GM12878 (cell line): ENCODE data around the gene PSG11. TPM values are rescaled to one million over a fixed set of nuclear protein-coding genes. Genes with fewer than 3 reads are reported as not detected.

Experiments
- ATAC-seq: fragments of 200-7000 bp; cut with Tn5 transposase; 3 replicates; pipeline ENCODE4 v1.9.1; 2020; ENCODE audit warnings: mild to moderate bottlenecking, moderate library complexity
- BruUV-seq: library from RNA; stranded (reverse); fragments of 400-500 nt; replicated peaks from 2 replicates; lab custom pipeline; 2021; lab: Mats Ljungman, UMichigan
- CTCF ChIA-PET: fragments of 300-600 bp; sonication (Branson Sonifier 250); formaldehyde crosslinking; extraction: SDS; loops from one replicate; lab custom pipeline; 2021; ENCODE audit warnings: inconsistent platforms; lab: Yijun Ruan, JAX
- POLR2A ChIA-PET: fragments of 350-600 bp; formaldehyde crosslinking; extraction: SDS; loops from one replicate; lab custom pipeline; 2021; ENCODE audit warnings: inconsistent platforms; lab: Charles Lee
- RAD21 ChIA-PET: fragments of 300-600 bp; sonication (Branson Sonifier 250); formaldehyde crosslinking; loops from one replicate; lab custom pipeline; 2023; ENCODE audit warnings: antibody characterized with exemption; ENCODE audit not compliant: unreplicated experiment; lab: Charles Lee
- SMC1A ChIA-PET: fragments of 300-600 bp; sonication (Branson Sonifier 250); formaldehyde crosslinking; loops from one replicate; lab custom pipeline; 2023; ENCODE audit not compliant: unreplicated experiment, uncharacterized antibody; lab: Charles Lee
- DNase-seq: peaks from one replicate; pipeline ENCODE4 v3.0.0-alpha.2; 2011; ENCODE audit warnings: low read depth, low spot score
- FAIRE-seq: peaks from 3 replicates; lab custom pipeline; 2011; peaks lifted over from hg19 to GRCh38; lab: Jason Lieb, UNC
- H2AFZ ChIP-seq: 2 replicates; pipeline ENCODE4 v1.6.0; 2011; ENCODE audit warnings: low read depth, low read length, control low read depth; ENCODE audit not compliant: control insufficient read depth
- H3K27ac ChIP-seq: 2 replicates; pipeline ENCODE4 v1.5.1; 2011; ENCODE audit warnings: control low read depth; ENCODE audit not compliant: control insufficient read depth, insufficient read depth
- H3K27me3 ChIP-seq, 2 experiments: replicated peaks in 1 of 2; 2 replicates each; pipeline versions ENCODE4 v1.6.0 to v1.6.1; 2011; ENCODE audit warnings: low read length in 1 of 2; ENCODE audit not compliant: control insufficient read depth in 2 of 2, insufficient read depth in 2 of 2
- H3K36me3 ChIP-seq, 2 experiments: 2 replicates each; pipeline ENCODE4 v1.5.1; 2011; ENCODE audit warnings: low read length in 1 of 2; ENCODE audit not compliant: control insufficient read depth in 2 of 2, insufficient read depth in 2 of 2
- H3K4me1 ChIP-seq: 2 replicates; pipeline ENCODE4 v1.6.1; 2011; ENCODE audit warnings: mild to moderate bottlenecking, low read length, moderate library complexity, mixed read lengths; ENCODE audit not compliant: control insufficient read depth, insufficient read depth
- H3K4me2 ChIP-seq: 2 replicates; pipeline ENCODE4 v1.6.0; 2011; ENCODE audit warnings: control low read depth; ENCODE audit not compliant: control insufficient read depth, insufficient read depth
- H3K4me3 ChIP-seq: fragments of 200-600 bp; sonication (generic); 2 replicates; pipeline ENCODE4 v1.5.1; 2016
- H3K79me2 ChIP-seq: 2 replicates; pipeline ENCODE4 v1.6.0; 2011; ENCODE audit warnings: low read length; ENCODE audit not compliant: control insufficient read depth, insufficient read depth
- H3K9ac ChIP-seq: 2 replicates; pipeline ENCODE4 v1.8.0; 2011; ENCODE audit warnings: low read length, control low read depth, mixed read lengths; ENCODE audit not compliant: control insufficient read depth, insufficient read depth
- H3K9me3 ChIP-seq: replicated peaks from 3 replicates; pipeline ENCODE4 v1.5.1; 2011; ENCODE audit warnings: mild to moderate bottlenecking, low read length; ENCODE audit not compliant: control insufficient read depth, insufficient read depth
- H4K20me1 ChIP-seq: 2 replicates; pipeline ENCODE4 v1.6.0; 2011; ENCODE audit not compliant: control insufficient read depth, insufficient read depth
- CREB1 ChIP-seq: IDR thresholded peaks from 2 replicates; pipeline ENCODE4 v1.6.1; 2012; ENCODE audit warnings: low read depth, mild to moderate bottlenecking, inconsistent platforms
- E2F8 ChIP-seq: fragments of 450-650 bp; IDR thresholded peaks from 2 replicates; pipeline ENCODE4 v1.6.1; 2018; ENCODE audit warnings: mild to moderate bottlenecking, low read depth, moderate library complexity; ENCODE audit not compliant: partially characterized antibody
- HCFC1 ChIP-seq: fragments of 150-350 bp; IDR thresholded peaks from 2 replicates; pipeline ENCODE4 v1.6.1; 2014; ENCODE audit warnings: low read length
- HDGF ChIP-seq: fragments of 450-650 bp; IDR thresholded peaks from 2 replicates; pipeline ENCODE4 v1.6.1; 2016; ENCODE audit warnings: antibody characterized with exemption
- MLLT1 ChIP-seq: fragments of 450-650 bp; IDR thresholded peaks from 2 replicates; pipeline ENCODE4 v1.6.1; 2016; ENCODE audit warnings: mild to moderate bottlenecking
- NFXL1 ChIP-seq: fragments of 450-650 bp; IDR thresholded peaks from 2 replicates; pipeline ENCODE4 v1.6.1; 2017; ENCODE audit warnings: antibody characterized with exemption, mild to moderate bottlenecking, borderline replicate concordance
- PRDM15 ChIP-seq: fragments of 450-650 bp; formaldehyde crosslinking; IDR thresholded peaks from 2 replicates; pipeline ENCODE4 v1.4.0; 2020; ENCODE audit warnings: mild to moderate bottlenecking, moderate library complexity
- RUNX3 ChIP-seq: IDR thresholded peaks from 2 replicates; pipeline ENCODE4 v1.6.1; 2012; ENCODE audit warnings: low read length, inconsistent platforms
- SIX5 ChIP-seq: IDR thresholded peaks from 2 replicates; pipeline ENCODE4 v1.6.1; 2011; ENCODE audit warnings: mild to moderate bottlenecking, low read depth, low read length, moderate library complexity; ENCODE audit not compliant: severe bottlenecking
- SUZ12 ChIP-seq: fragments of 200-600 bp; sonication (generic); IDR thresholded peaks from one replicate; pipeline ENCODE4 v1.6.1; 2018; ENCODE audit warnings: antibody characterized with exemption, mild to moderate bottlenecking; ENCODE audit not compliant: unreplicated experiment
- WRNIP1 ChIP-seq: IDR thresholded peaks from 2 replicates; pipeline ENCODE4 v1.6.1; 2011; ENCODE audit warnings: low read depth, low read length, improper control_type of control experiment, borderline replicate concordance
- ZNF24 ChIP-seq: fragments of 450-650 bp; IDR thresholded peaks from 2 replicates; pipeline ENCODE4 v1.6.1; 2017; ENCODE audit warnings: antibody characterized with exemption, mild to moderate bottlenecking
- WGBS: methylation state at CpG from one replicate; pipeline ENCODE4 v1.1.6; 2016; ENCODE audit warnings: low lambda C conversion rate; ENCODE audit not compliant: insufficient replicate concordance, insufficient coverage; ENCODE audit errors: missing lambda C conversion rate; 5-methylcytosine and 5-hydroxymethylcytosine counted together
- in situ Hi-C: fragments of 300-500 bp; cut with MboI; formaldehyde crosslinking; loops from 9 replicates; pipeline ENCODE4 v1.14.3; 2018; ENCODE audit warnings: mixed read lengths
- intact Hi-C: fragments of 100-400 bp; cut with micrococcal nuclease; formaldehyde crosslinking; loops from one replicate; pipeline ENCODE4 v1.14.2; 2022; ENCODE audit not compliant: unreplicated experiment
- polyA plus RNA-seq, 11 experiments: library from polyadenylated mRNA; depleted of rRNA in 4 of 11; unstranded in 6 of 11; stranded (reverse) in 5 of 11; fragments of >200 nt; fragmentation: Nextera tagmentation in 4 of 11; fragmentation: Illumina TruSeq in 1 of 11; extraction: Ambion mirVana in 4 of 11; extraction: Trizol in 1 of 11; gene quantifications; 1 replicate in 1 of 11; 2 replicates in 10 of 11; pipeline versions ENCODE4 v1.2.1 to v1.2.3, GENCODE V29; 2011 to 2016; ENCODE audit warnings: inconsistent platforms in 2 of 11, missing spikeins in 2 of 11, low read depth in 1 of 11
- total RNA-seq, 4 experiments: library from RNA; depleted of rRNA in 3 of 4; stranded (reverse); fragments of >200 nt in 3 of 4; fragmentation: Illumina TruSeq in 1 of 4; extraction: Trizol in 1 of 4; gene quantifications; 2 replicates each; pipeline versions ENCODE4 v1.2.1 to v1.2.3, GENCODE V29; 2013 to 2021

PSG11 gene
- total and polyA plus RNA-seq, 10 of the 15 experiments (the other 5 are each of a cell fraction or from before 2014, with no cell fraction given), result not detected

- no TSS peak for BruUV-seq
- SMC1A ChIA-PET, result no interaction called here
- no peaks in the 10 kb centered on the region for H3K4me1 ChIP-seq
- TF ChIP-seq CREB1 (no peak), NFXL1 (no peak), ZNF24 (no peak), SIX5 (no peak), PRDM15 (CRISPR knock-in tag) (no peak), WRNIP1 (no peak), RUNX3 (no peak), MLLT1 (no peak), E2F8 (no peak), SUZ12 (no peak), HDGF (no peak), HCFC1 (no peak)
- intact Hi-C loops (no loop called here), in situ Hi-C loops (no loop called here)
- H3K4me3 ChIP-seq, result no peak overlapping the region
- no peak overlapping the region for H3K27ac ChIP-seq
- no peaks in the 10 kb centered on the region for H3K36me3 ChIP-seq
- no peaks in the 10 kb centered on the region for H3K9me3 ChIP-seq
- DNase-seq (no peak), ATAC-seq (no peak), FAIRE-seq (no peak)
- no peak overlapping the region for H3K9ac ChIP-seq
- no peaks in the 10 kb centered on the region for H4K20me1 ChIP-seq
- POLR2A ChIA-PET, result no interaction called here
- H3K4me2 ChIP-seq, result no peak overlapping the region
- RAD21 ChIA-PET, result no interaction called here
- H2AFZ ChIP-seq, result no peak overlapping the region
- 45% methylated on average over 2 of the region's 2 CpGs for WGBS
- CTCF ChIA-PET, result no interaction called here
- H3K79me2 ChIP-seq, result no peaks in the 10 kb centered on the region
- H3K27me3 ChIP-seq, result no peaks in the 10 kb centered on the region
These were observed 61.1 kb downstream of the PSG11 start for GRCh38 chr19:42965176-42965575.
